ENCODE data around the gene MTF2. TPM values are rescaled to one million over a fixed set of nuclear protein-coding genes. Genes with fewer than 3 reads are reported as not detected.
"Not testable (repeated sequence)": the region's sequence is repeated elsewhere in the genome, so short reads cannot be mapped to it uniquely, and the experiment has no call there.

Gene MTF2
- polyA plus RNA-seq, 4 donors = 39.1 to 70.8 (median 53.6) TPM

- no peak for DNase-seq (ENCODE audit: low read depth in 4 of 4, low spot score in 2 of 4)
These were observed 58.7 kb downstream of the MTF2 start for GRCh38 chr1:93137604-93138292.

- DNase-seq (ENCODE audit: low read depth in 4 of 4, low spot score in 2 of 4) = no peak
These were observed 61.0 kb downstream of the MTF2 start for GRCh38 chr1:93140106-93140505.

GRCh38 chr1:93142161-93142560 lies 63.1 kb downstream of the MTF2 start:
- no peak for DNase-seq (ENCODE audit: low read depth in 4 of 4, low spot score in 2 of 4)

- no peak for DNase-seq (ENCODE audit: low read depth in 4 of 4, low spot score in 2 of 4)
These were observed 64.1 kb downstream of the MTF2 start for GRCh38 chr1:93143136-93143535.

GRCh38 chr1:93143769-93144168 lies 64.7 kb downstream of the MTF2 start:
- no peak for DNase-seq (ENCODE audit: low read depth in 4 of 4, low spot score in 2 of 4)

- DNase-seq (ENCODE audit: low read depth in 4 of 4, low spot score in 2 of 4) = no peak
These were observed 68.9 kb downstream of the MTF2 start for GRCh38 chr1:93148001-93148400.

- DNase-seq (ENCODE audit: low read depth in 4 of 4, low spot score in 2 of 4) = no peak
These were observed 71.6 kb downstream of the MTF2 start for GRCh38 chr1:93150729-93151128.

- no peak for DNase-seq (ENCODE audit: low read depth in 4 of 4, low spot score in 2 of 4)
These were observed 72.4 kb downstream of the MTF2 start for GRCh38 chr1:93151474-93151873.

- DNase-seq (ENCODE audit: low read depth in 4 of 4, low spot score in 2 of 4) = no peak
These were observed 73.8 kb downstream of the MTF2 start for GRCh38 chr1:93152835-93153234.

GRCh38 chr1:93154898-93155297 lies 75.8 kb downstream of the MTF2 start:
- no peak for DNase-seq (ENCODE audit: low read depth in 4 of 4, low spot score in 2 of 4)

- DNase-seq (ENCODE audit: low read depth in 4 of 4, low spot score in 2 of 4) = no peak
These were observed 76.3 kb downstream of the MTF2 start for GRCh38 chr1:93155335-93155734.

GRCh38 chr1:93159337-93159736 lies 80.3 kb downstream of the MTF2 start:
- DNase-seq (ENCODE audit: low read depth in 4 of 4, low spot score in 2 of 4) = no peak

GRCh38 chr1:93163314-93163713 lies 84.2 kb downstream of the MTF2 start:
- DNase-seq (ENCODE audit: low read depth in 4 of 4, low spot score in 2 of 4) = not testable (repeated sequence)

GRCh38 chr1:93164816-93165215 lies 85.7 kb downstream of the MTF2 start:
- no peak for DNase-seq (ENCODE audit: low read depth in 4 of 4, low spot score in 2 of 4)

- not testable (repeated sequence) for DNase-seq (ENCODE audit: low read depth in 4 of 4, low spot score in 2 of 4)
These were observed 86.8 kb downstream of the MTF2 start for GRCh38 chr1:93165895-93166294.

GRCh38 chr1:93167006-93167405 lies 87.9 kb downstream of the MTF2 start:
- DNase-seq (ENCODE audit: low read depth in 4 of 4, low spot score in 2 of 4) = no peak

GRCh38 chr1:93170141-93170678 lies 91.1 kb downstream of the MTF2 start:
- not testable (repeated sequence) for DNase-seq (ENCODE audit: low read depth in 4 of 4, low spot score in 2 of 4)

- no peak for DNase-seq (ENCODE audit: low read depth in 4 of 4, low spot score in 2 of 4)
These were observed 92.5 kb downstream of the MTF2 start for GRCh38 chr1:93171549-93172034.

- DNase-seq (ENCODE audit: low read depth in 4 of 4, low spot score in 2 of 4) = no peak
These were observed 93.7 kb downstream of the MTF2 start for GRCh38 chr1:93172778-93173177.

- DNase-seq (ENCODE audit: low read depth in 4 of 4, low spot score in 2 of 4) = not testable (repeated sequence)
These were observed 95.6 kb downstream of the MTF2 start for GRCh38 chr1:93174638-93175037.

GRCh38 chr1:93177991-93178390 lies 98.9 kb downstream of the MTF2 start:
- DNase-seq (ENCODE audit: low read depth in 4 of 4, low spot score in 2 of 4) = peak in 2 of 4 donors; percentile 13 to 19

- DNase-seq (ENCODE audit: low read depth in 4 of 4, low spot score in 2 of 4) = peak in 1 of 4 donors; percentile 6
These were observed 99.3 kb downstream of the MTF2 start for GRCh38 chr1:93178418-93178817.
